Adrenal gland (tissue), 5 donors: ENCODE data around the gene UMOD.

Experiments
- POLR2A ChIP-seq, 2 donors: fragments of 450-650 bp; IDR thresholded peaks; one replicate each; pipeline ENCODE4 v1.6.1; 2017; ENCODE audit warnings: antibody characterized with exemption in 2 of 2, mild to moderate bottlenecking in 2 of 2, moderate library complexity in 1 of 2
- TF ChIP-seq, protein P1 (sequence below), 6 experiments: fragments of 450-650 bp in 4 of 6; fragments of 200-600 bp in 2 of 6; sonication (generic) in 1 of 6; IDR thresholded peaks; 1 replicate in 5 of 6; 2 replicates in 1 of 6; pipeline versions ENCODE4 v1.5.1 to v1.8.0; 2016 to 2021; ENCODE audit warnings: antibody characterized with exemption in 6 of 6, mild to moderate bottlenecking in 2 of 6, moderate library complexity in 1 of 6
- donor health status: DM: no; HTN: no; CAD: no.

DNA sequence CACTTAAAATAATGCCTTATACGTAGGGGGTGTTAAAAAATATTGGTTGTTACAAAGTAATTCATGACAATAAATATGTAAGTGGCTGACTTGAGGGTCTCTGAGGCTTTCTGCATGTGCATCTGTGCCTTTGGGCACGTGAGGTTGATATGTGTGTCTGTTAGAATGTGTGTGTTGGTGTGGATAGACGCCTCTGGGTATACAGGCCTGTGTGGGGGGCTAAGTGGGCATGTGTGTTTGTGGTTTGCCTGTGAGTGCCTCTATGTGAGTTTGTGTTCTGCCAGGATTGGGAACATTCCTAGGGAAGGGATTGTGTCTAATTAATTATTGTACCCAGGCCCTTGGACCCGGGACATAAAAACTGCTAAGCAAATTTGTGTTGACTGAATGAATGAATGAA lies 44.2 kb downstream of the UMOD start:
- TF ChIP-seq, protein P1, sequence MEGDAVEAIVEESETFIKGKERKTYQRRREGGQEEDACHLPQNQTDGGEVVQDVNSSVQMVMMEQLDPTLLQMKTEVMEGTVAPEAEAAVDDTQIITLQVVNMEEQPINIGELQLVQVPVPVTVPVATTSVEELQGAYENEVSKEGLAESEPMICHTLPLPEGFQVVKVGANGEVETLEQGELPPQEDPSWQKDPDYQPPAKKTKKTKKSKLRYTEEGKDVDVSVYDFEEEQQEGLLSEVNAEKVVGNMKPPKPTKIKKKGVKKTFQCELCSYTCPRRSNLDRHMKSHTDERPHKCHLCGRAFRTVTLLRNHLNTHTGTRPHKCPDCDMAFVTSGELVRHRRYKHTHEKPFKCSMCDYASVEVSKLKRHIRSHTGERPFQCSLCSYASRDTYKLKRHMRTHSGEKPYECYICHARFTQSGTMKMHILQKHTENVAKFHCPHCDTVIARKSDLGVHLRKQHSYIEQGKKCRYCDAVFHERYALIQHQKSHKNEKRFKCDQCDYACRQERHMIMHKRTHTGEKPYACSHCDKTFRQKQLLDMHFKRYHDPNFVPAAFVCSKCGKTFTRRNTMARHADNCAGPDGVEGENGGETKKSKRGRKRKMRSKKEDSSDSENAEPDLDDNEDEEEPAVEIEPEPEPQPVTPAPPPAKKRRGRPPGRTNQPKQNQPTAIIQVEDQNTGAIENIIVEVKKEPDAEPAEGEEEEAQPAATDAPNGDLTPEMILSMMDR (IDR thresholded peaks at IDR 0.05) = no peak
- no peak for TF ChIP-seq POLR2A (IDR thresholded peaks at IDR 0.05)
